ENCODE data around the gene CRYL1.

The CRYL1 gene

DNA sequence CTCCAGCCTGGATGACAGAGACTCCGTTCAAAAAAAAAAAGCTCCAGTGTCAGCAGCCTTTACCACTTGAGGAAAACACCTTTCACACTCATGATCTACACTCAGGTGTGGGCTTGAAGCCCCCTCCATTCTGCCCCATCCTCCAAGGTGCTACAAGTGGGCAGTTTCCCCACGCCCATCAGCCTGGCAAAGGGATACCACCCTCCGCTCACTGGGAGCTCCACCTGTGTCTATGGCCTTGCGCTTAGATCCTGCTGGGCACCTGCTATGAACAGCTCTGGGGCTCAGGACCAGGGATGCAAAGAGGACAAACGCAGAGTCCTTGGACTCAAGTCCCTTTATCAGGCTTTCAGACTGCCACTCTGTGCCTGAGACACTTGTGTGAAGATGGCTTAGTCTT is 127.8 kb downstream of the CRYL1 start:
- H2AFZ ChIP-seq (ENCODE audit: low read length) = no peak overlapping the region
- H3K4me1 ChIP-seq (ENCODE audit: low read length) = no peaks in the 10 kb centered on the region
- H3K4me2 ChIP-seq (ENCODE audit: low read depth, low read length) = no peak overlapping the region
- no peaks in the 10 kb centered on the region for H3K9me2 ChIP-seq (replicated peaks; ENCODE audit: insufficient read depth, low read length)
- H3K36me3 ChIP-seq (replicated peaks; ENCODE audit: insufficient read depth, low read length) = no peaks in the 10 kb centered on the region
- H3K9ac ChIP-seq (ENCODE audit: low read length) = no peak overlapping the region
- no peaks in the 10 kb centered on the region for H3F3A ChIP-seq (ENCODE audit: insufficient read depth, low read length)
- H3K79me2 ChIP-seq (ENCODE audit: low read length) = no peaks in the 10 kb centered on the region
- DNase-seq = no peak
- no peak overlapping the region for H3K4me3 ChIP-seq (ENCODE audit: low read length)
- no peak overlapping the region for H3K27ac ChIP-seq (ENCODE audit: low read length)
- H4K20me1 ChIP-seq (ENCODE audit: insufficient read depth, low read length) = no peaks in the 10 kb centered on the region
- TF ChIP-seq EZH2 (optimal IDR thresholded peaks at IDR 0.05; ENCODE audit: low read depth, low read length) (no peak), EZH2phosphoT487 (IDR thresholded peaks at IDR 0.05; ENCODE audit: low read length) (no peak)
- TF ChIP-seq, protein P1, sequence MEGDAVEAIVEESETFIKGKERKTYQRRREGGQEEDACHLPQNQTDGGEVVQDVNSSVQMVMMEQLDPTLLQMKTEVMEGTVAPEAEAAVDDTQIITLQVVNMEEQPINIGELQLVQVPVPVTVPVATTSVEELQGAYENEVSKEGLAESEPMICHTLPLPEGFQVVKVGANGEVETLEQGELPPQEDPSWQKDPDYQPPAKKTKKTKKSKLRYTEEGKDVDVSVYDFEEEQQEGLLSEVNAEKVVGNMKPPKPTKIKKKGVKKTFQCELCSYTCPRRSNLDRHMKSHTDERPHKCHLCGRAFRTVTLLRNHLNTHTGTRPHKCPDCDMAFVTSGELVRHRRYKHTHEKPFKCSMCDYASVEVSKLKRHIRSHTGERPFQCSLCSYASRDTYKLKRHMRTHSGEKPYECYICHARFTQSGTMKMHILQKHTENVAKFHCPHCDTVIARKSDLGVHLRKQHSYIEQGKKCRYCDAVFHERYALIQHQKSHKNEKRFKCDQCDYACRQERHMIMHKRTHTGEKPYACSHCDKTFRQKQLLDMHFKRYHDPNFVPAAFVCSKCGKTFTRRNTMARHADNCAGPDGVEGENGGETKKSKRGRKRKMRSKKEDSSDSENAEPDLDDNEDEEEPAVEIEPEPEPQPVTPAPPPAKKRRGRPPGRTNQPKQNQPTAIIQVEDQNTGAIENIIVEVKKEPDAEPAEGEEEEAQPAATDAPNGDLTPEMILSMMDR (IDR thresholded peaks at IDR 0.05; ENCODE audit: low read length) = no peak
- no peaks in the 10 kb centered on the region for H3K9me3 ChIP-seq (replicated peaks; ENCODE audit: insufficient read depth, low read length)
- H3K27me3 ChIP-seq (replicated peaks; ENCODE audit: insufficient read depth, low read length) = no peaks in the 10 kb centered on the region

DNA sequence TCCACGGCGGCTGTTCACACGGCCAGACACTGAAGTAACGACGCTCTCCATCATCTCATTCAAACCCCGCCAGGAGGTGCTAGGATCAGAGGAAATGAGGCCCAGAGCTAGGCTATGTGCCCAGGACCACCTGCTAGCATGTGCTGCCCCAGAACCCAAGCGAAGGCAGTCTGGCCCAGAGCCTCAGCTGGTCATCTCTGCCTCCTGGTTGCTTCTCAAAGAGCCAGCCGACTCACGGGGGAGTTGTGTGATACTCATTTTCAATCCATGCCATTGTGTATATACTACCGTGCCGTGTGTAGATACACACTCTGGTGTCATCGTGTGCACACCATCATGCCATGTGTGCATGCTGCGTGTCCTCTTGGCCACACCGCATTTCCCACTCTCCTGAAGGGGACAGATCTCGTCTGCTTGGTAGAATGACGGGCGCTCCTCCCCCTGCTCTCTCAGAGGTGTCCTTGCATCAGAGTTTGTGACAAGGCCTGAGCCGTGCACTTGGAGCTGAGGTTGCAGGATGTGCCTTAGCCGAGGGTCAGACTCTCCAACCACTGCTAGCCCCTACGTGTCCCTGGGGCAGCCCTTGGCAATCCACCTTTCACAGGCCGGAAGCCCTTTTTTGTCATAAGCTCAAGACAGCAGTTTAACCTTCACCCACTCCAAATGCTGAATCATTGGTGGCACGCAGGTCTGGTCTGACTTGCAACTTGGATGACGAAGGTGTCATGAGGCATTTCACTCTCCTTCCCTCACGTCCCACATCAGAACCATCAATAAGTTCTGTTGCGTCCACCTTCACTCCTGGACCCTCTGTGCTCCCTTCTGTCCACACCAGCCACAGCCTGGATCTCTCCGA is 130.4 kb downstream of the CRYL1 start:
- Histone ChIP-seq H3K4me2 (ENCODE audit: low read depth, low read length) (no peak overlapping the region), H2AFZ (ENCODE audit: low read length) (no peak overlapping the region), H3K9me2 (replicated peaks; ENCODE audit: insufficient read depth, low read length) (no peaks in the 10 kb centered on the region), H3K4me1 (ENCODE audit: low read length) (no peaks in the 10 kb centered on the region), H3K27me3 (replicated peaks; ENCODE audit: insufficient read depth, low read length) (no peaks in the 10 kb centered on the region), H3K36me3 (replicated peaks; ENCODE audit: insufficient read depth, low read length) (no peaks in the 10 kb centered on the region), H3K9ac (ENCODE audit: low read length) (no peak overlapping the region), H4K20me1 (ENCODE audit: insufficient read depth, low read length) (no peaks in the 10 kb centered on the region), H3K27ac (ENCODE audit: low read length) (no peak overlapping the region), H3F3A (ENCODE audit: insufficient read depth, low read length) (no peaks in the 10 kb centered on the region), H3K9me3 (replicated peaks; ENCODE audit: insufficient read depth, low read length) (no peaks in the 10 kb centered on the region), H3K4me3 (ENCODE audit: low read length) (no peak overlapping the region), H3K79me2 (ENCODE audit: low read length) (no peaks in the 10 kb centered on the region)
- no peak for TF ChIP-seq EZH2phosphoT487 (IDR thresholded peaks at IDR 0.05; ENCODE audit: low read length)
- TF ChIP-seq, protein P1 (IDR thresholded peaks at IDR 0.05; ENCODE audit: low read length) = no peak
- no peak for TF ChIP-seq EZH2 (optimal IDR thresholded peaks at IDR 0.05; ENCODE audit: low read depth, low read length)
- DNase-seq = no peak

DNA sequence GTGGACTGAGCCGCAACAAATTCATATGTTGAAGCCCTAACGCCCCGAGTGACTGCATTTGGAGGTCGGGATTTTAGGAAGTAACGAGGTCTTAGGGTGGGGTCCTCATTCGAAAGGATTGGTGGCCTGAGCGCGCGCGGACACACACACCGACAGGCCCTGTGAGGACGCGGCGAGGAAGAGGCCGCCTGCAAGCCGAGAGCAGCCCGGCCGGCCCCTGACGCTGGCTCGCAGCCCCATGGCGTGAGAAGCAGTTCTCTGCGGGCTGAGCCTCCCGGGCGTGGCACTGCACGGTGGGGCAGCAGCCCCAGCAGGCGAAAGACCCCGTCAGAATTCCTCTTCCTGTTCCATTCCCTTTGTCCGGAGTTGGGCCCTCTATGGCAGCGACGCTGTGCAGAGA is 131.2 kb downstream of the CRYL1 start:
- no peaks in the 10 kb centered on the region for H3F3A ChIP-seq (ENCODE audit: insufficient read depth, low read length)
- no peak overlapping the region for H2AFZ ChIP-seq (ENCODE audit: low read length)
- H3K36me3 ChIP-seq (replicated peaks; ENCODE audit: insufficient read depth, low read length) = no peaks in the 10 kb centered on the region
- H4K20me1 ChIP-seq (ENCODE audit: insufficient read depth, low read length) = no peaks in the 10 kb centered on the region
- no peak for DNase-seq
- H3K9ac ChIP-seq (ENCODE audit: low read length) = no peak overlapping the region
- H3K4me1 ChIP-seq (ENCODE audit: low read length) = no peaks in the 10 kb centered on the region
- H3K9me3 ChIP-seq (replicated peaks; ENCODE audit: insufficient read depth, low read length) = no peaks in the 10 kb centered on the region
- no peaks in the 10 kb centered on the region for H3K27me3 ChIP-seq (replicated peaks; ENCODE audit: insufficient read depth, low read length)
- H3K27ac ChIP-seq (ENCODE audit: low read length) = no peak overlapping the region
- H3K4me2 ChIP-seq (ENCODE audit: low read depth, low read length) = no peak overlapping the region
- H3K79me2 ChIP-seq (ENCODE audit: low read length) = no peaks in the 10 kb centered on the region
- TF ChIP-seq EZH2phosphoT487 (IDR thresholded peaks at IDR 0.05; ENCODE audit: low read length) (no peak), EZH2 (optimal IDR thresholded peaks at IDR 0.05; ENCODE audit: low read depth, low read length) (no peak)
- TF ChIP-seq, protein P1 (IDR thresholded peaks at IDR 0.05; ENCODE audit: low read length) = no peak
- no peaks in the 10 kb centered on the region for H3K9me2 ChIP-seq (replicated peaks; ENCODE audit: insufficient read depth, low read length)
- H3K4me3 ChIP-seq (ENCODE audit: low read length) = no peak overlapping the region

All from MM.1S (cell line).